GM12801 (cell line): ENCODE measurements around the gene CRYBA1.

Experiments
- TF ChIP-seq, protein P1 (sequence below): IDR thresholded peaks from one replicate; pipeline ENCODE4 v1.5.1; 2011; ENCODE audit warnings: control low read depth; ENCODE audit not compliant: insufficient read length; ENCODE audit errors: extremely low read depth

The CRYBA1 gene

DNA sequence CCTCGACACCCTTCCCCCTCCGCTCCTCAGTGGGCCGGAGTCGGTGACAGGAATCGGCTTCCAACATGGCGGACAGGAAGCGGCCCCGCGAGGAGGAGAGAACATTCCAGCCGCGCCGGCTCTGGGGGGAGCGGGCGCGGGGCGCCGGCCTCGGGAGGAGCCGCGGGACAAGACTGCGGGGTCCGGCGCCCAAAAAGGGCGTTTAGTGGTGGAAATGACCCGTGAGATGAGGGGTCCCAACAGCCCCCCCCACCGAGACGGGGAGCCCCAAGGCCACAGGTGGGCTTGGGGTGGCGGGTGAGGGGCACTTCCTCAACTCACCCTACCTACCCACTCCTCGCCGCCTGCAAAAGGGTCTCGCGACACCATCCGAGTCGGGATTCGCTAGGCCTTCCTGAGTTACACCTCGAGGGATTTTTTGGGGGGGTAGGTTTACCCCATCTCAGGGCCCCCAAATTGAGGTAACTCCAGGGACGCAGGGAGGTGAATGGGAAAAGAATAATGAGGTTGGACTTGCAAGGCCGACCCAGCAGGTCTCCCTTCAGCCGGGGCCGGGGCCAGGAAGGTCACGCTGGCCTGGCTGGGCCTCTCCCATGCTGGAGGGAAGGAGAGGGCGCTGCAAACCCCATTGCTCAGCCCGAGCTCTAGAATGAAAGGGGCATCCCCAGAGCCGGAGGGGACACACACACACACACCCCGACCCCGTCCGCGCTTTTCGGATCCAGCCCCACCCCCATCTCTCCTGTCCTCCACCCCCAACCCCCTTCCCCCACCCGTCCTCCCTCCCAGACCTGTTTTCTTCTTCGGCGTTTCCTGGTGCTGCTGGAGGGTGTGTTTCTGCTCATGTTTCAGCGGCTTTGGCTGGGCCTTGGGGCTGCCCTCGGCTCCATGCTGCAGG lies 46.6 kb downstream of the CRYBA1 start:
- TF ChIP-seq, protein P1, sequence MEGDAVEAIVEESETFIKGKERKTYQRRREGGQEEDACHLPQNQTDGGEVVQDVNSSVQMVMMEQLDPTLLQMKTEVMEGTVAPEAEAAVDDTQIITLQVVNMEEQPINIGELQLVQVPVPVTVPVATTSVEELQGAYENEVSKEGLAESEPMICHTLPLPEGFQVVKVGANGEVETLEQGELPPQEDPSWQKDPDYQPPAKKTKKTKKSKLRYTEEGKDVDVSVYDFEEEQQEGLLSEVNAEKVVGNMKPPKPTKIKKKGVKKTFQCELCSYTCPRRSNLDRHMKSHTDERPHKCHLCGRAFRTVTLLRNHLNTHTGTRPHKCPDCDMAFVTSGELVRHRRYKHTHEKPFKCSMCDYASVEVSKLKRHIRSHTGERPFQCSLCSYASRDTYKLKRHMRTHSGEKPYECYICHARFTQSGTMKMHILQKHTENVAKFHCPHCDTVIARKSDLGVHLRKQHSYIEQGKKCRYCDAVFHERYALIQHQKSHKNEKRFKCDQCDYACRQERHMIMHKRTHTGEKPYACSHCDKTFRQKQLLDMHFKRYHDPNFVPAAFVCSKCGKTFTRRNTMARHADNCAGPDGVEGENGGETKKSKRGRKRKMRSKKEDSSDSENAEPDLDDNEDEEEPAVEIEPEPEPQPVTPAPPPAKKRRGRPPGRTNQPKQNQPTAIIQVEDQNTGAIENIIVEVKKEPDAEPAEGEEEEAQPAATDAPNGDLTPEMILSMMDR: no peak

DNA sequence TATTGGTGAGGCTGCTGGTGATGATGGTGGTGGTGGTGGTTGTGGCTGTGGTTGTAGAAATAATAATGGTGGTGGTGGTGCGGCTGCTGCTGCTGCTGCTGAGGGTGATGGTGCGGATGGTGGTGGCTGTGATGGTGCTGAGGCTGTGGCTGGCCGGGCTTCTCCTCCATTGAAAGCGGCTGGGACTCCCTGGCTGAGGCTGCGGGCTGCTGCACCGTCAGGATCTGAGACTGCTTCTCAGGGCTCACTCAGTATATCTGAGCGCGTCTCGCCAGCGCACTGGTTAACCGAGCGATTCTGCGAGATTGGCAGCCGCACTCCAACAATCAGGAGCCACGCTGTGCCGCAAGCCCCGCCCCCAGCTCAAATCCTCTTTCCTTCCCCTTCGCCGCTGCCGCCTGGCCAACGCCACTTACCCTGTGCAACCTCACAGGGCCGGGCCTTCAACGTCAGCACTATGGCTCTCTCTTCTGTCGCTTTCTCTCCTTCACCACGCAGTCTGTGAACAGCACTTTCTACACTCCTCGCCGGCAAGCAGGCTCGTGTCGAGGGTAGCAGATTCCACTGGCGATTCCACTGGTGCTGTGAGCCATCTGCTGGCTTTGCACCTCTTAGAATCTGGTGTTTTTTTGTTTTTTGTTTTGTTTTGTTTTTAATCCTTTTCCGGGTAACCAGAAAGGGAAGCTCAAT lies 47.4 kb downstream of the CRYBA1 start, which contains the start of gene NUFIP2:
Gene NUFIP2, minus strand, starts transcription at position 259 of the 690 bp plus-strand sequence. Its CDS starts 89 bp downstream, at position 170.
- TF ChIP-seq, protein P1: no peak

DNA sequence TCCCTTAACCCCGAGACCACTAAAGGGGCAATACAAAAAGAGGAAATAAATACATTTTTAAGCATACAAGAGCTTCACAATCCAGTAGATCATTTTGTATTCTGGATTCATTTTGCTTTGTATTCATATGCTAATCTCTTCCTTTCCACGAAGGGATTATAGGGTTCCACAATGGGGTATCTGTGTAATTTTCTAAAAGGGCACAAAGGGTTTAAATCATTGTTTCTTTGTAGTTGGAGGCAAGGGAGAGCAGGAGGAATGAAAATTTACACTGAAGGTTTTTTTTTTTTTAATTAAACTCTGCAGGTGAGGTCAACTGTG lies 47.9 kb downstream of the CRYBA1 start:
- TF ChIP-seq, protein P1: no peak

DNA sequence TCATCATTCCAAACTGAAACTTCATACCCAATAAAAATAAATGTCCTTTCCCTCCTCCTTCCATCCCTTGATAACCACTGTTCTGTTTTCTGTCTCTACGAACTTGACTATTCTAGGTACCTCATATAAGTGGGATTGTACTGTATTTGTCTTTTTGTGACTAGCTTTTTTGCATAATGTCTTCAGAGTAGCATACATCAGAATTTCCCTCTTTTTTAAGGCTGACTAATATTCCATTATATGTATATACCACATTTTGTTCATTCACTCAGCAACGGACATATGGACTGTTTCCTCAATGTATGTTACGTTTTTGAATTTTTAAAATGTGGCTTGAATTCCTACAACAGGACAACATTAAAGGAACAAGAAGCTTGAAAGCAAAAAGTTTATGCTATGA lies 48.8 kb downstream of the CRYBA1 start:
- TF ChIP-seq, protein P1: no peak

DNA sequence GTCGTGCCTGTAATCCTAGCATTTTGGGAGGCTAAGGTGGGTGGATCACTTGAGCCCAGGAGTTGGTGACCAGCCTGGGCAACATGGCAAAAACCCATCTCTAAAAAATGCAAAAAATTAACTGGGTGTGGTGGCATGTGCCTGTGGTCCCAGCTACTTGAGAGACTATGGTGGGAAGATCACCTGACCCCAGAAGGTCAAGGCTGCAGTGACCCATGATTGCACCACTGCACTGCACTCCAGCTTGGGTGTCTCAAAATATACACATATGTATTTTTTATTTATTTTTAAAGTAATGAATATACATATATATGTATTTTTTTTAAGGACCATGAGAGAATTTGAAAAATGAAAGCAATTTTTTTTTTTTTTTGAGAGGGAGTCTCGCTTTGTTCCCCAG lies 52.4 kb downstream of the CRYBA1 start:
- TF ChIP-seq, protein P1: no peak

DNA sequence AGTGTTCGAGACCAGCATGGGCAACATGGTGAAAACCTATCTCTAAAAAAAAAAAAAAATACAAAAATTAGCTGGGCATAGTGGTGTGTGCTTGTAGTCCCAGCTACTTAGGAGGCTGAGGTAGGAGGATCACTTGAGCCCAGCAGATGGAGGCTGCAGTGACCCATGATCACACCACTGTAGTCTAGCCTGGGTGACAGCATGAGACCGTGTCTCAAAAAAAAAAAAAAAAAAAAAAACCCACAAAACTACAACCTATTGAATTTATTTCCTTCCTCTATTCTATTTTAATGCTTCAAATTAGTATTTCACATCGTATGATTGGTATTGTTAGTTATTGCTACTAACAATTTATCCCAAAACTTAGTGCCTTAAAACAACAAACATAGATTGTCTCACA lies 56.7 kb downstream of the CRYBA1 start:
- TF ChIP-seq, protein P1: no peak
